GM19023 (cell line): ENCODE data around the gene NDC1.
"Not testable (repeated sequence)": the region's sequence is repeated elsewhere in the genome, so short reads cannot be mapped to it uniquely, and the experiment has no call there.

Experiments
- ATAC-seq: cut with Tn5 transposase; IDR thresholded peaks from one replicate; pipeline ENCODE4 v1.9.1; 2021; ENCODE audit warnings: mild to moderate bottlenecking, moderate library complexity; ENCODE audit not compliant: unreplicated experiment

The NDC1 gene

GRCh38 chr1:53769184-53769583 lies 68.9 kb downstream of the NDC1 start:
- ATAC-seq: no peak

- no peak for ATAC-seq
These were observed 71.2 kb downstream of the NDC1 start for GRCh38 chr1:53766831-53767405.

- no peak for ATAC-seq
These were observed 71.8 kb downstream of the NDC1 start for GRCh38 chr1:53766194-53766742.

- no peak for ATAC-seq
These were observed 72.4 kb downstream of the NDC1 start for GRCh38 chr1:53765657-53766056.

GRCh38 chr1:53763911-53764310 lies 74.2 kb downstream of the NDC1 start:
- ATAC-seq: no peak

- ATAC-seq: no peak
These were observed 74.6 kb downstream of the NDC1 start for GRCh38 chr1:53763461-53763860.

- ATAC-seq: not testable (repeated sequence)
These were observed 77.6 kb downstream of the NDC1 start for GRCh38 chr1:53760497-53760896.

GRCh38 chr1:53755874-53756273 lies 82.2 kb downstream of the NDC1 start:
- ATAC-seq: no peak

- ATAC-seq: no peak
These were observed 83.4 kb downstream of the NDC1 start for GRCh38 chr1:53754484-53755312.

- ATAC-seq: no peak
These were observed 85.8 kb downstream of the NDC1 start for GRCh38 chr1:53752281-53752680.

GRCh38 chr1:53747841-53748240 lies 90.3 kb downstream of the NDC1 start:
- ATAC-seq: no peak

GRCh38 chr1:53740621-53741105 lies 97.4 kb downstream of the NDC1 start:
- ATAC-seq: no peak

GRCh38 chr1:53739109-53739681 lies 98.9 kb downstream of the NDC1 start, which contains the start of gene GLIS1:
TSS of gene GLIS1 (minus strand) at chr1:53739164. CDS start at chr1:53738064, 1,100 bp downstream.
- ATAC-seq: peak; percentile 96

GRCh38 chr1:53738205-53739108 lies 99.6 kb downstream of the NDC1 start:
- peak; percentile 32 for ATAC-seq

- no peak for ATAC-seq
These were observed 100.4 kb downstream of the NDC1 start for GRCh38 chr1:53737648-53738204.

GRCh38 chr1:53736290-53736689 lies 101.8 kb downstream of the NDC1 start:
- ATAC-seq: no peak

GRCh38 chr1:53735681-53736080 lies 102.4 kb downstream of the NDC1 start:
- no peak for ATAC-seq

- no peak for ATAC-seq
These were observed 102.8 kb downstream of the NDC1 start for GRCh38 chr1:53735261-53735660.

GRCh38 chr1:53734650-53735211 lies 103.4 kb downstream of the NDC1 start:
- ATAC-seq: no peak
